ENCODE data around the gene FBXO33.
A peak's percentile ranks its signal among the peaks of the same experiment; 100 is the strongest.

Gene FBXO33

DNA sequence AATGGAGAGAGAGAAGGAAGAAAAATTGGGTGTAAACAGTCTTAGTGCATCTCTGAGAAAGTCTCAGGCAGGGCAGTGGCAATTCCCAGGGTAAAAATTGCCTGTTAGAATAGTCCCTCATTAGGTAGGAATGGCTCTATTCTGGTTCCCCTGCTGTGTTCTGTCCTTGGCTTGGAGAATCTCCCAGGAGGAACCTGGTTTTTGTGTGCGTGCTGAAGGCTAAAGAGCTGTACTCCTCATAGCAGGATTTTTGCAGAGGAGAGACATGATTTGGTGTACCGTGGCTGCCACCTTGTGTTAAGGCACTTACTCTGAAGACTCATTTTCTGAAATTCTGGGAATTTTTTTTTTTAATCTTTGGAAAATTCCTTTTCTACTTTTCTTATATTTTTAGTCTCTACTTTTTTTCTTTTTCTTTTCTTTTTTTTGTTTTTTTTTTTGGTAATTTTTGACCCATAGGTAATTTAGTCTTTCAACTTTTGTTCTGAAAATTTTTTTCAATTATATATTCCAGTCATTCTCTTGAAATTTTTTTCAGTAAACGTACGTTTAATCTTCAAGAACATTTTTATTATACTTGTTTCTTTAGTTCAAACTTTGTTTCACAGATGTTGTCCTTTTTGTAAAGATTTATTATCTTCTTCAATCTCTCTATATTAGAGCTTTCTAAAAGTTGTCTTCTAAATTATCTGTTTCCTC lies 63.8 kb downstream of the FBXO33 start:
- TF ChIP-seq EZH2phosphoT487 (IDR thresholded peaks at IDR 0.05; ENCODE audit: borderline replicate concordance) (no peak), CTCF (conservative IDR thresholded peaks at IDR 0.05; ENCODE audit: low read length) (peak; percentile 74)
- Histone ChIP-seq H3K27me3 (ENCODE audit: insufficient read depth, low read length, poor library complexity, severe bottlenecking) (no peaks in the 10 kb centered on the region), H3K79me2 (ENCODE audit: insufficient read depth, low read length) (no peaks in the 10 kb centered on the region), H4K20me1 (ENCODE audit: insufficient read depth, low read length, poor library complexity, severe bottlenecking) (no peaks in the 10 kb centered on the region), H3K4me2 (ENCODE audit: low read depth, low read length, poor library complexity, severe bottlenecking) (no peak overlapping the region), H3K4me3 (ENCODE audit: low read length, poor library complexity, severe bottlenecking) (no peak overlapping the region), H3K9me3 (ENCODE audit: insufficient read depth, low read depth, low read length) (0 out of 2 replicates have a peak, but pooled peaks cover 6% of the 10 kb centered on the region), H3K9ac (ENCODE audit: low read depth, low read length, poor library complexity, severe bottlenecking) (no peak overlapping the region), H3K9me2 (replicated peaks; ENCODE audit: low read depth, low read length) (no peaks in the 10 kb centered on the region), H3F3A (ENCODE audit: low read depth) (no peaks in the 10 kb centered on the region), H2AFZ (ENCODE audit: low read length) (no peak overlapping the region), H3K4me1 (ENCODE audit: insufficient read depth, low read length, poor library complexity, severe bottlenecking) (no peaks in the 10 kb centered on the region), H3K36me3 (ENCODE audit: insufficient read depth, low read length) (peaks cover 4% of the 10 kb centered on the region; the same call in 1 of the 2 replicates)

- Histone ChIP-seq H3K4me2 (ENCODE audit: low read depth, low read length, poor library complexity, severe bottlenecking) (no peak overlapping the region), H3F3A (ENCODE audit: low read depth) (no peaks in the 10 kb centered on the region), H3K9me2 (replicated peaks; ENCODE audit: low read depth, low read length) (no peaks in the 10 kb centered on the region), H3K27me3 (ENCODE audit: insufficient read depth, low read length, poor library complexity, severe bottlenecking) (no peaks in the 10 kb centered on the region), H3K79me2 (ENCODE audit: insufficient read depth, low read length) (no peaks in the 10 kb centered on the region), H3K36me3 (ENCODE audit: insufficient read depth, low read length) (peaks cover 4% of the 10 kb centered on the region; the same call in 1 of the 2 replicates), H3K9ac (ENCODE audit: low read depth, low read length, poor library complexity, severe bottlenecking) (no peak overlapping the region), H3K4me1 (ENCODE audit: insufficient read depth, low read length, poor library complexity, severe bottlenecking) (no peaks in the 10 kb centered on the region), H3K9me3 (ENCODE audit: insufficient read depth, low read depth, low read length) (0 out of 2 replicates have a peak, but pooled peaks cover 6% of the 10 kb centered on the region), H2AFZ (ENCODE audit: low read length) (no peak overlapping the region), H4K20me1 (ENCODE audit: insufficient read depth, low read length, poor library complexity, severe bottlenecking) (no peaks in the 10 kb centered on the region), H3K4me3 (ENCODE audit: low read length, poor library complexity, severe bottlenecking) (no peak overlapping the region)
- TF ChIP-seq EZH2phosphoT487 (IDR thresholded peaks at IDR 0.05; ENCODE audit: borderline replicate concordance), result no peak
- no peak for TF ChIP-seq CTCF (conservative IDR thresholded peaks at IDR 0.05; ENCODE audit: low read length)
Observed at GRCh38 chr14:39367387-39367751, 64.9 kb downstream of the FBXO33 start.

DNA sequence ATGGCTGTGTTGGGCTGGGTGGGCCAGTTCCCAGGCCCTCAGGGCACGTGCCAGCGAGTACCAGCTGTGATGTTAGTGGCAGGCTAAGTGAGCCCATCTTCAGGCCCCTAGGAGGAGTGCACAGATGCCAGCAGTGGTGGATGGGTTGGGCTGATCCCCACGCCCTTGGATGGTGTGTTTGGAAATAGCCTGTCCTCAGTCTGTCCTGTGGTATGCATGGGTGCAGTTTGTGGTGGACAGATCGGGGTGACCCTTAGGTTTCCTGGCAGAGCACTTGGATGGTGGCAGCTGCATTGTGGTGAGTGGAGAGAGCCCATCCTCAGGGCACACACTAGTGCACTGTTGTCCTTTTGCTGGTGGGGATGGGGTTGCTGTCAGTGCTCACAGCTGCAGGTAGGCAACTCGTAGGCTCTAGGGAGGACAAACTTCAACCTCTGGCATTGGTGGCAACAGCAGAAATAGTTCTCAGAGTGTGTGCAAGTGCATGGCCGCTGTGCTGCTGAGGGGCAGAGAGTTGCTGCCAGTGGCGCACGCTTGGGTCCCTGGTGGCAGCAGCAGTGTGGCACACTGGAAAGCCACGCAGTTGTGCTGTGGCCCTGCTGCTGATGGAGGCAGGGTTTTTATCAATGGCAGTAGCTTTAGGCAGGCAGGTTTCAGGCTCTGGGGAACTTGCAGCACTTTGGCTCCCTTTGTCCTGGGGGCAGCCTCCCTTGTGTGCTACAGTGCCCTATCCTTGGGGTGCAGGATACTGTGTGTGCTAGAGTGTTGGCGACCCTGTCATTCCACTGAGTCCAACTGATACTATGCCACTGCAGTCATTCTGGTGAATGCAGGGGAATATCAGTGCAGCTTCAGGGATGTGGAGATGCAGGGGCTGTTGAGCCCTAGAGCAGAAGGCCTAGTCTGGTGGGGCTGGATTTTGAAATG lies 65.5 kb downstream of the FBXO33 start:
- Histone ChIP-seq H3K27me3 (ENCODE audit: insufficient read depth, low read length, poor library complexity, severe bottlenecking) (no peaks in the 10 kb centered on the region), H3K4me1 (ENCODE audit: insufficient read depth, low read length, poor library complexity, severe bottlenecking) (no peaks in the 10 kb centered on the region), H3K36me3 (ENCODE audit: insufficient read depth, low read length) (peaks cover 4% of the 10 kb centered on the region; the same call in 1 of the 2 replicates), H3K9ac (ENCODE audit: low read depth, low read length, poor library complexity, severe bottlenecking) (no peak overlapping the region), H3K4me3 (ENCODE audit: low read length, poor library complexity, severe bottlenecking) (no peak overlapping the region), H3K79me2 (ENCODE audit: insufficient read depth, low read length) (no peaks in the 10 kb centered on the region), H3K9me3 (ENCODE audit: insufficient read depth, low read depth, low read length) (0 out of 2 replicates have a peak, but pooled peaks cover 6% of the 10 kb centered on the region), H3K9me2 (replicated peaks; ENCODE audit: low read depth, low read length) (no peaks in the 10 kb centered on the region), H4K20me1 (ENCODE audit: insufficient read depth, low read length, poor library complexity, severe bottlenecking) (no peaks in the 10 kb centered on the region), H3F3A (ENCODE audit: low read depth) (no peaks in the 10 kb centered on the region), H2AFZ (ENCODE audit: low read length) (no peak overlapping the region), H3K4me2 (ENCODE audit: low read depth, low read length, poor library complexity, severe bottlenecking) (no peak overlapping the region)
- TF ChIP-seq EZH2phosphoT487 (IDR thresholded peaks at IDR 0.05; ENCODE audit: borderline replicate concordance) (no peak), CTCF (conservative IDR thresholded peaks at IDR 0.05; ENCODE audit: low read length) (no peak)

Measured in Loucy (cell line).